ENCODE data around the gene NPHP4. TPM values are rescaled to one million over a fixed set of nuclear protein-coding genes. Genes with fewer than 3 reads are reported as not detected.

The NPHP4 gene
- polyA plus RNA-seq, 1 donor (not counting 4 experiments of a cell fraction or from before 2014, with no cell fraction given), result 3.7 TPM

- Histone ChIP-seq H3K9me1 (ENCODE audit: control insufficient read depth, extremely low read depth, insufficient read depth, low read length) (no peaks in the 10 kb centered on the region), H4K20me1 (ENCODE audit: control insufficient read depth, extremely low read depth, insufficient read depth, low read length) (no peaks in the 10 kb centered on the region), H3K79me2 (ENCODE audit: control insufficient read depth, insufficient read depth, low read length) (no peaks in the 10 kb centered on the region), H3K36me3 (ENCODE audit: control insufficient read depth in 2 of 2, extremely low read depth in 1 of 2, insufficient read depth in 2 of 2, low read length in 2 of 2) (peaks cover 3% of the 10 kb centered on the region in 2 experiments), H3K4me3 (ENCODE audit: control insufficient read depth in 2 of 3, extremely low read depth in 1 of 3, insufficient read depth in 2 of 3, low read depth in 1 of 3, low read length in 3 of 3) (no peak overlapping the region), H3K27me3 (ENCODE audit: control insufficient read depth, extremely low read depth, insufficient read depth, low read length) (no peaks in the 10 kb centered on the region), H3K9me3 (ENCODE audit: control insufficient read depth, low read depth, low read length) (no peaks in the 10 kb centered on the region), H3K4me1 (ENCODE audit: control insufficient read depth, extremely low read depth, insufficient read depth, low read length) (peaks cover 8% of the 10 kb centered on the region), H3K9ac (ENCODE audit: control insufficient read depth, extremely low read depth, insufficient read depth, low read length) (no peak overlapping the region), H2AFZ (ENCODE audit: control insufficient read depth, low read length) (no peak overlapping the region), H3K4me2 (ENCODE audit: control insufficient read depth, extremely low read depth, insufficient read depth, low read depth, low read length) (no peak overlapping the region), H3K27ac (ENCODE audit: control insufficient read depth, insufficient read depth, low read length) (no peak overlapping the region)
- no peak for TF ChIP-seq EZH2 (IDR thresholded peaks at IDR 0.05; ENCODE audit: low read length)
- TF ChIP-seq CTCF (optimal IDR thresholded peaks at IDR 0.05 in 1 of 3, IDR thresholded peaks at IDR 0.05 in 1 of 3, conservative IDR thresholded peaks at IDR 0.05 in 1 of 3; ENCODE audit: extremely low read depth in 1 of 3, insufficient read depth in 2 of 3, low read length in 3 of 3), result no peak
- dilution Hi-C loops (cut with MboI; ENCODE audit: extremely low pct_ligation_motif_present, low sequenced_read_pairs), result no loop called here
- no peak for DNase-seq (ENCODE audit: low read depth, low spot score)
- no peak for FAIRE-seq
These were observed 86.1 kb downstream of the NPHP4 start for GRCh38 chr1:5906116-5906515.

- Histone ChIP-seq H3K27ac (ENCODE audit: control insufficient read depth, insufficient read depth, low read length) (no peak overlapping the region), H2AFZ (ENCODE audit: control insufficient read depth, low read length) (no peak overlapping the region), H3K9me1 (ENCODE audit: control insufficient read depth, extremely low read depth, insufficient read depth, low read length) (no peaks in the 10 kb centered on the region), H3K79me2 (ENCODE audit: control insufficient read depth, insufficient read depth, low read length) (no peaks in the 10 kb centered on the region), H3K9me3 (ENCODE audit: control insufficient read depth, low read depth, low read length) (no peaks in the 10 kb centered on the region), H3K4me2 (ENCODE audit: control insufficient read depth, extremely low read depth, insufficient read depth, low read depth, low read length) (no peak overlapping the region), H3K36me3 (ENCODE audit: control insufficient read depth in 2 of 2, extremely low read depth in 1 of 2, insufficient read depth in 2 of 2, low read length in 2 of 2) (peaks cover 3% of the 10 kb centered on the region in 2 experiments), H3K27me3 (ENCODE audit: control insufficient read depth, extremely low read depth, insufficient read depth, low read length) (no peaks in the 10 kb centered on the region), H3K4me1 (ENCODE audit: control insufficient read depth, extremely low read depth, insufficient read depth, low read length) (peaks cover 15% of the 10 kb centered on the region), H4K20me1 (ENCODE audit: control insufficient read depth, extremely low read depth, insufficient read depth, low read length) (no peaks in the 10 kb centered on the region), H3K9ac (ENCODE audit: control insufficient read depth, extremely low read depth, insufficient read depth, low read length) (no peak overlapping the region), H3K4me3 (ENCODE audit: control insufficient read depth in 2 of 3, extremely low read depth in 1 of 3, insufficient read depth in 2 of 3, low read depth in 1 of 3, low read length in 3 of 3) (no peak overlapping the region)
- FAIRE-seq (no peak), DNase-seq (ENCODE audit: low read depth, low spot score) (no peak)
- TF ChIP-seq EZH2 (IDR thresholded peaks at IDR 0.05; ENCODE audit: low read length), result no peak
- TF ChIP-seq CTCF (optimal IDR thresholded peaks at IDR 0.05 in 1 of 3, IDR thresholded peaks at IDR 0.05 in 1 of 3, conservative IDR thresholded peaks at IDR 0.05 in 1 of 3; ENCODE audit: extremely low read depth in 1 of 3, insufficient read depth in 2 of 3, low read length in 3 of 3), result no peak
- dilution Hi-C loops (cut with MboI; ENCODE audit: extremely low pct_ligation_motif_present, low sequenced_read_pairs), result no loop called here
These were observed 86.8 kb downstream of the NPHP4 start for GRCh38 chr1:5905436-5905835.
